Head of caudate nucleus (tissue), 42 donors: ENCODE results near the gene ATF5.
"Not testable (repeated sequence)": the region's sequence is repeated elsewhere in the genome, so short reads cannot be mapped to it uniquely, and the experiment has no call there.

Experiments
- DNase-seq, 42 donors: peaks; one replicate each; pipeline versions ENCODE4 v3.0.0 to v3.0.0-alpha.2; 2020 to 2021; ENCODE audit warnings: mixed read lengths in 7 of 42
- intact Hi-C: fragments of 100-400 bp; cut with DNase I; formaldehyde crosslinking; loops from one replicate; pipeline ENCODE4 v1.15.0; 2022

The ATF5 gene

DNA sequence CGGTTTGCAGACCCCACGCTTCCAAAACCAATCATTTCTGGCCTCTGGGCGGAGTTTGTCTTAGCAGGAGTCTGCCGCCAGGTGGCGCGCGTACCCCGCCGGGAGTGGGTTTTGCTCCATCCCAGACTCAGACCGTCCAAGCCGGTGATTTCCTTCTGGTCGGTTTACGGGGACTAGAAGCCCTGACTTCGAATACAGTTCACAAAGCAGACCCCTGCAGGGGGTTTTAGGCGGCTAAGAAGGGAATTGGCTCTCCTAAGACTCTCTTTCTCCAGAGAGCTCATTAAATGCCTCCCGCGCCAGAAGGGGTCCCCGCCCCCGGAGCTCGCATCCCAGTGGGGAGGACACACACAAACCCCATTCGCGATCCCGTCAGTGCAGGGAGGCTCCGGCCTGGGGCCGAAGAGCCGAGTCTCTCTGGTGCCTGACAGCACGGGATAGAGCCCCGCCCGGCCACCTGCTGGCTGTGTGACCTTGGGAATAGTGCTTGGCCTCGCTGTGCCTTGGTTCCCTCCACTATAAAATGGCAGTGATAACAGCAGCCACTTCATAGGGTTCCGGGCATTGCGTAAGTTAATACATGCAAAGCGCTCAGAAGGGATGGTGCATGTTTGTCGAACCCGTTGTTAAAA is 8.9 kb downstream of the ATF5 start:
- intact Hi-C loops, result loop anchor here (2.0 kb wide), 1 partner anchor 43 kb away; no protein-coding TSS in a partner anchor
- DNase-seq, result peak; percentile 57 to 93 (median 82)

DNA sequence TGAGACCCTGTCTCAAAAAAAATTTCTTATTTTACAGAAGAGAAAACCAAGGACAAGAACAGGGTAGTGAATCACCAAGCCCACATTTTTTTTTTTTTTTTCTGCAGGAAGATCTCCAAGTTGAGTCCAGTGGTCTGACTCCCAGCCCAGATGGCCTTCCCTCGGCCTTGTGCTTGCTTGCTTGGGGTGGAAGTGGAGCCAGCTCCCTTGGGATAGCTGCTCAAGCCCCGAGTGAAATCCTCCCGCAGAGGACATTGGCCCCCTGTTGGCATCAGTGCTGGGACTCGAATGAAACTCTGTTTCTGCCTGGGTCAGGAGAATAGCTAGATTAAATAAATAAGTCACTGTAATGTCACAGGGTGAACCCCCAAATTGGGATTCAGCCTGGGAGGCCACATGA is 9.7 kb downstream of the ATF5 start:
- intact Hi-C loops, result no loop called here
- no peak for DNase-seq

DNA sequence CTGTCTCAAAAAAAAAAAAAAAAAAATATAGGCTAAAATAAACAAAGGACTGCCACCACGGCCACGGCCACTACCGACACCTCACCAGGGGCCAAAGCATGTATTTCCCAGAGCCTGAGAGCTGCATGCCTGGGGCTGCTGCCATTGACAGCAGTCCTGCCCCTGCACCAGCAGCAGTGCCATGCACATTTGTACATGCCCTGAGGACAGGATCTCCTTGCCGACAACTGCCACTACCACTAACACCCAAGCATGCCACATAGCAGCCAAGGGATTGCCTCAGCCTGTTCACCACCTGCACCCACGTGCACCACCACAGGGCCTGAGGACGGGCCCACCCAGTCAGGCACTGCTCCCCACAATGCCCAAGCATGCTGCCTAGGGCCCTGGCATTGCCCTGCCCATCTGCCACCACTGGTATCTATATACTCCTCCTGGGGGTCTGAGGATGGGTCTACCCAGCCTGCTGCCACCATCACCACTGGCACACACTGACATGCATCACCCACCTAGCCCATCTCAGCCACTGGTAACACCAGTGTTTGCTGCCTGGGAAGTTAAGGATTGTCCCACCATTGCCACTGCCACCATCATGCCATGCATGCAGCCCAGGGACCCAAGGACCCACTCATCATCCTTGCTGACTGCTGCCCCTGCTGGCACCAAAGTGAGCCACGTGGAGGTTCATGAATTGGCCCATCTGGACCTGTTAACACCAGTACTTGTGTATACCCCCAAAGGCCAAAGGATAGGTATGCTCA is 10.9 kb downstream of the ATF5 start:
- intact Hi-C loops, result no loop called here
- DNase-seq, result no peak

DNA sequence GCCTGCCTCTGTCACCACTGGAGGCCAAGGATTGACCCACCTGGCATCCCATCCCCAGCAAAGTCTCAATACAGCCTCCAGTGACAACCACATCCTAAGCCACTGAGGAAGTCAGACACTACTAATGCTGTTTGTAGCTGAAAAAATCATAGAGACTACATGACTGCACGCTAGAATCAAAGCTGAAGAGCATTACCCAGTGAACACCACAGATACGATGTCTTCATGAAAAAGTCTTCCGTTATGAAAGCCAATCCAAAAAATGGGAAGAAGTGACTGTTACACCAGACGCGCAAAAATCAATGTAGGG is 11.4 kb downstream of the ATF5 start:
- no peak for DNase-seq
- intact Hi-C loops, result no loop called here

DNA sequence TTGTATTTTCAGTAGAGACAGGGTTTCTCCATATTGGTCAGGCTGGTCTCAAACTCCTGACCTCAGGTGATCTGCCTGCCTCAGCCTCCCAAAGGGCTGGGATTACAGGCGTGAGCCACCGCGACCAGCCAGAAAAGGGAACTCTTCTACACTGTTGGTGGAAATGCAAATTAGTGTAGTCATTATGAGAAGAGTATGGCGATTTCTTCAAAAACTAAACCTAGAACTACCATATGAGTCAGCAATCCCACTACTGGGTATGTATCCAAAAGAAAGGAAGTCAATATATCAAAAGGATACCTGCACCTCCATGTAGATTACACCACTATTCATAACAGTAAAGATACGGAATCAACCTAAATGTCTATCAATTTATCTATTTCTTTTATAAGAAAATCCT is 15.6 kb downstream of the ATF5 start:
- peak in 1 of 42 donors; percentile 25 for DNase-seq
- intact Hi-C loops, result not testable (repeated sequence)

DNA sequence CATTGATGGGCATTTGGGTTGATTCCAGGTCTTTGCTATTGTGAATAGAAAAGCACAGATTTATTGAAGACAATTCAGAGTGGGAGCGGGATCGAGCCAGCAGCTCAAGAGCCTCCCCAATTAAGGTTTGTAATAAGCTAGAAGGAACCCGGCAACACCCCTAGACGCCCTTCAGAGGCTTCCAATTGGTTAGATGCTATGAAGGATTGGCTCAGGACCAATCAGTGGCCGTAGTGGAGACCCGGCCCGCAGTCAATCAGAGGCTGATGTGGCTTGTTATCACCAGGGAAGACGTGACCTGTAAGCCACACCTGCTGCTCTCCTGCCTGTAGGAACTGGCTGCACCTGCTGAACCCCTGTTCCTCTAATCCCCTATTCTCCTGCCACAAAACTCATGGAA is 17.4 kb downstream of the ATF5 start:
- intact Hi-C loops, result no loop called here
- peak in 1 of 42 donors; percentile 12 for DNase-seq

DNA sequence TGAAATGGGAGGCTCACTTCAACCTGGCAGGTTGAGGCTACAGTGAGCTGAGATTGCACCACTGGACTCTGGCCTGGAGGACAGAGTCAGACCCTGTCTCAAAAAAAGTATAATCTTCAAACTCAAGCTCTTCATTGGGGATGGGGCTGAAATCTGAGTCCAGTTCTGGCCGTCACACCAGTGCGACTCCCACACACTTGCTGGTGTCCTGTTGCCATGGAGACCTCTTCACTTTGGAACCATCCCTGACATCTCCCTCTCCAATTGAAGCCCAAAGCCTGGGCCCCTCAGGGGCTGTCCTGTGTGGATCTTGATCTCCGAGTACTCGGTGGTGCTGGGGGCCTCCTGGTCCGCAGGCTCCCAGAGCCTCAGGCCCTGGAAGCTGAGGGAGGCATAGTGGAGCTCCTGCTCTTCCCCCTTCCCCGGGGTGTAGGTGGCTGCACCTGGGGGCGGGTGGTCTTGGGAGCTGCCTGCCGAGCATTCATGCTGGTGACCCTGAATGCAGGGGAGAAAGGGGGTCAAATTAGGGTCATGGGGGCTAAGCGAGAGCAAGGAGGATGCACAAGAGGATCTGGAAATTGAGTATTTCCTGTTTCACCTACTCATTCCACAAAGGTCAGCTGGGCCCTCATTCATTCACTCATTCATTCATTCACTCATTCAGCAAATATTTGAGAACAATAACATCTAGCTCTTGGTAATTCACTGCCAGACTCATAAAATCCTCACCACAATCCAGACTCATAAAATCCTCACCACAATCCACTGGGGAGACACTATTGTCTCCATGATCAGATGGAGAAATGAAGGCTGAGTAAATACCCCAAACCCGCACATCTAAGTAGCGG is 21.0 kb downstream of the ATF5 start:
- intact Hi-C loops, result no loop called here

DNA sequence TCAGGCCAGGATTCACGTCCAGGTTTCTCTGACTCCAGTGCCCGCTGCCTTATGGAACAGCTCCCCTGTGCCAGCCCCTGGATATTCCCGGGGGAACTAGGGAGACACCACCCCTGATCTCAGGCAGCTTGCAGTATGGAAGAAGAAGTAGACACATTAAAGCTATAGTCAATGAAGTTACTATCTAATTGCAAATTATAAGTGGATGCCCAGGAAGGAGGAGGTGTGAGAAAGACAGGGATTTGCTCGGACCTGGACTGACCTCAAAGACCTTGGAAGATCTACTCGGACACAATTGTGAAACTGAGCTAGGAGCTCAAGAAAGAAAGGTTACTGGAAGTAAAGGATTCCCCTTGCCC is 21.6 kb downstream of the ATF5 start:
- DNase-seq, result no peak
- intact Hi-C loops, result no loop called here

More for the DNA sequence above, 21.0 kb downstream of the ATF5 start:
- DNase-seq, result no peak

DNA sequence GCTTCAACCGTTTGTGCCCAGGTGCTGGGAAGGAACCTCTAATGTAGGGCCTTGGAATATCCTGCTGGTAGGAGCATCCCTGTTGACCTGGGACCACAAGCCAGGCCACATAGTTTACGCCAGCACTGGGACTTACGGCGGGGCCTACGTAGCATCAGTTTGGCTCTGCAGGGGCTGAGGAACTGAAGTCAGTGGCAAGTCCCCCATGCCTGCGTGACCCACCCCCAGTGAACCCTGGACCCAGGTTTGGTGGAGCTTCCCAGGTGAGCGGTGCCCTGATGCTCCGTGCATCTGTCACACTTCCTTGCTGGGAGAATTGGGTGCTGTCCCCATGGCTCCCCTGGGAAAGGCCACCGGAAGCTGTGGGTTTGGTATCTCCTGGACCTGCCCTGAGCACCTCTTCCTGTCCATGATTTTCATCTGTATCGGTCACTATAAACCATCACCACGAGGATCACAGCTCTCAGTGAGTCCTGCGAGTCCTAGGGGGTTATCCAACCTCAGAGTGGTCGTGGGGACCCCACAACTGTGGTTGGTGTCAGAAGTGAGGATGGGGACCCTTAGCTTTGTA is 22.0 kb downstream of the ATF5 start:
- DNase-seq, result peak in 1 of 42 donors; percentile 16
- intact Hi-C loops, result no loop called here

DNA sequence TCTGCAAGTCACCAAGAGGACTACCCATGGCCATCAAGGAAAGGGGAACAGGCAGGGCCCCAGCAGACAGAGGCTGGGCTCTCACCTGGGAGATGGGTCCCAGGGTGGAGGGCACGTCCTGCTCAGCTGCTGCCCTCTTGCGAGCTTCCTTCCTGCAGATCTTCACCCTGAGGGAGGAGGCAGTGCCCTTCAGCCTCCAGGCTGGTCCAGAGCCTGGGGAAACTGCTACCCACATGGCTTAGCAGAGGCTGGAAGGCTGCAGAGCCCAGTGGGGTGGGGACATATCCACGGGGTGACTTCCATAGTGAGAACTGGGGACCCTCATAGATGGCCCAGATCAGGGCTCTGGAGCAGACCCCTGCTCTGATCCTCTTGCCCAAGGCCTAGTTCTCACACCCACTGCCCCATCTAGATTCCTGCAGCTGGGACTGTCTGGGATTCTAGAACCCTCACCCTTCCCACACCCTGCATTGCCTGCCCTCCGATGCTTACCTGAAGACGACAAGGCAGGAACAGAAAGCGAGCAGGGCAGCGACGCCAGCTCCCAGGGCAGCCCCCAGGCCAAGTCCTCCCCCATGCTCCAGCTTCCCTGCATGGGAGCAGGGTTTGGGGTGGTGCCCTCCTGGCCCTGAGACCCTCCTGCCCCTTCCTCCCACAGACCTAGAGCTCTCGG is 22.9 kb downstream of the ATF5 start:
- intact Hi-C loops, result no loop called here
- DNase-seq, result peak in 1 of 42 donors; percentile 18

DNA sequence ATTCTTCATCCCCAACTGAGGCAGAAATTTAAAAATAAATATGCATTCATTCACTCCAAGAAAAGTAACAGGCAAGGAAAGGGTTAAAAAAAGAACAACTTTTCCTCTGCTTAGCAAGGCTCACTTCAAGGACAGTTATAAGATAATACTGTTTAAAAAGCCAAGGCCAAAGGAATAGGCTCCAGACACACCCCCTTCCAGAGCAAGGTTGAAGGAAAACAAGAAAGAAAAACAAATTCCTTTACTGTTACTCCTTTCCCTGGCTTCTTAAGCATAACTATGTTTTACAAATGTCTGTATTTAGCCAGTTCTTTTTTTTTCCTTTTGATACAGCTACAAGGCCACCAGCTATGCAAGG is 23.5 kb downstream of the ATF5 start:
- intact Hi-C loops, result no loop called here
- no peak for DNase-seq

DNA sequence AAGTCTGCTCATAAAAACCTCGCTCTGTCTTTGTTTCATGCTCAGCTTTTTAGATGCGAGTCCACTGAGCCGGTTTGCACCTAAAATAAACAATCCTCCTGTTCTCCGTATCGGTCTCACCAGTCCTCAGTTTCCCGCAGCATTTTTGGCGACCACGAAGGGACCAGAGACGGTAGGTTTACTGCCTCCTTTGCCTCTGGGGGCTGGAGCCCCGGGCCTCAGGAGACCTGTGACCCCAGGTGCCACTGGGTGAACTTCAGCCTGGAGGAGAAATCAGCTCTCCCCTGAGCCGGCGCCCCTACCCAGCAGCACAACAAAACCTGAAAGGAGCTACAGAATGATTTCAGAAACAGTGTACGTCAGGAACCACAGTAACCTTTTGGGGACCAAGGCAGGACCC is 23.9 kb downstream of the ATF5 start:
- intact Hi-C loops, result no loop called here
- DNase-seq, result peak in 1 of 42 donors; percentile 26

DNA sequence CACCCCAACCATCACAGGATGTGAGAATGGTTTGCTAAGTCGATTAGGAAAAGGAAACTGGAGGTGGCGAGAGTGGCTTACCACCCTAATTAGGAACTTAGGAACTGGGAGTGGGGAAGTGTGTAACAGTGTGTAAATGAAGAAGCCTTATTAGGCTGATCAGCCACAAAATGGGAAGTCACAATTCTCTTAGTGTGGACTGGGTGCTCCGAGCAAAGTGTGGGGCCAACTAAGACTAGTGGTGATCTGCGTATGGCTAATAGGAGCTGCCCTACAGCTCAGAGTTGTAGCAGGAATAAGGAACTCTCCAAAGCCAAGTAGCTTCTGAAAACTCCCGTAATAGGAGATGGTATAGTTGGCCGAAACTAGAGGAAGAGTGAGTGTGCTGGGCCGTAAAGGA is 24.4 kb downstream of the ATF5 start:
- intact Hi-C loops, result no loop called here
- peak in 2 of 42 donors; percentile 3 to 25 for DNase-seq

DNA sequence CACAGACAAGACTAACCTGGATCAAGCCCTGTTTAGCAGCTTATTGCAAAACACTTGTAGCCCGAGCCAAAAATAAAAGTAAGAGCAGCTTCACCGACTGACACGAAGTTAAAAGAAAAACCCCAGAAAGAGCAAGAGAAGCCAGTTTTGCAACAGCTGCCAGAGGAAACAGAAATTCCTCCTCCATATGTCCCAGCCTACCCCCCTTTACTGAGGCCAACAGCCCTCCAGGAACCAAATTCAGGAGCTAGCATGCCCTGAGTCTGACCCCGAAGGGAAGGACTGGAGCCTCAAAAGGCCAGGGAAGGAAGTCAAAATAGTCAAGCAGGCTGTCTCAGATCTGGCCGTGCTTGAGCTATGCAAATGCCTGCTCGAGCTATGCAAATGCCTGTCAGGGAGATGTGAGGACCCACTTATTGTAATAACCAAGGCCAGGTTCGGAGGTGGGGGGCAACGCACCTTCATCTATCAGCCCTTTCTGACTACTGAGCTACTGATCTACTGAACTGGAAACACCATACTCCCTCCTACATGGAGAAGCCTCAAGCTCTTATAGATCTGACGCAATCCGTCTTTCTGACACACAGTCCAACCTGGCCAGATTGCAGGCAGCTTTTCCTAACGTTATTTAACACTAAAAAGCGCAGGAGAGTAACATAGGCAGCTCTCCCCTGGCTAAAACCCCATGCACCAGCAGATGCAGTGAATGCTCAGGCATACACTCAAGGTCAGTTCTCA is 25.3 kb downstream of the ATF5 start:
- intact Hi-C loops, result no loop called here
- DNase-seq, result peak in 1 of 42 donors; percentile 24

DNA sequence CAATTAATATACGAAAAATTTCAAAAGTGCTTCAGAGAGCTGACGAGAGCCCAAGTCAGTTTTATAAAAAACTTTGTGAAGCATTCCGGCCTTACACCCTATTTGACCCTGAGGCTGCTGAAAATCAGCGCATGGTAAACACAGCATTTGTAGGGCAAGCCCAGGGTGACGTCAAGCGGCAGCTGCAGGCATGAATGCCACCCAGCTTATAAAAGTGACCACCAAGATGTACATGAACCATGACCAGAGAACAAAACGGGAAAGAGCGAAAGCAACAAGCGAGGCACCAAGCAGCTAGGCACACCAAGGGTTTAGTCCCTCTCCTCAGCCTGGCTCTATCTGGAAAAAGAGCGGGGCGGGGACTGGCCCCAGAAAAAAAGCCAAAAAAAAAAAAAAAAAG is 25.9 kb downstream of the ATF5 start:
- peak in 1 of 42 donors; percentile 13 for DNase-seq
- intact Hi-C loops, result no loop called here

DNA sequence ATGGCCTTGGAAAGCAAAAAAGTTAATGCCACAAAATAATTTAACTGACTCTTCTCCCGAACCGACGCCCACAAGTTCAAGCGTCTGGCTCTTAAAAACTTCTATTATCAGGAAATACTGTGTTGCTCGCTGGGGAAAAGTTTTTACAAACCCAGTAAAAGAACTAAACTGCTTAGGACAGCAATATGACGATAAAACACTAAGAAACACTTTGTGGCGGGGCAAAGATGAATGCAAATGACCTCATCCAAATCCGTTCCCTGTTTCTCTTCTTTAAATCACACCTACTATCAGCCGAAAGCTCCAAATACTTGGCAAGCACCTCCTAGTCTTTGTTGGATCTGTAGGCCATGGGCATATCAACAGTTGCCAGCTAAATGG is 27.1 kb downstream of the ATF5 start:
- intact Hi-C loops, result no loop called here

DNA sequence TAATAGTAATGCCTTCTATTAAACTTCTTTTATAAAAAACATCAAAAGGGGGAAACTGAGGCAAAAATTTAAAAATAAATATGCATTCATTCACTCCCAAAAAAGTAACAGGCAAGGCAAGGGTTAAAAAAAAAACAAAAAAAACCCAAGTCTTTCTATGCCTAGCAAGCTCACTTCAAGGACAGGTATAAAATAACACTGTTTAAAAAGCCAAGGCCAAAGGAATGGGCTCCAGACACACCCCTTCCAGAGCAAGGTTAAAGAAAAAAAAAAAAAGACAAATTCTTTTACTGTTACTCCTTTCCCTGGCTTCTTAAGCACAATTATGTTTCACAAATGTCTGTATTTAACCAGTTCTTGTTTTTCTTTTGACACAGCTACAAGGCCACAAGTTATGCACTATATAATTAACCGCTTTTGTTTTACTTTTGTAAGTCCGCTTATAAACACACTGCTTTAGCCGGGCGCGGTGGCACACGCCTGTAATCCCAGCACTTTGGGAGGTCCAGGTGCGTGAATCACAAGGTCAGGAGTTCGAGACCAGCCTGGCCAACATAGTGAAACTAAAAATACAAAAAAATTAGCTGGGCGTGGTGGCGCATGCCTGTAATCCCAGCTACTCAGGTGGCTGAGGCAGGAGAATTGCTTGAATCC is 28.4 kb downstream of the ATF5 start:
- no peak for DNase-seq
- intact Hi-C loops, result no loop called here

More for the DNA sequence above, 27.1 kb downstream of the ATF5 start:
- no peak for DNase-seq

DNA sequence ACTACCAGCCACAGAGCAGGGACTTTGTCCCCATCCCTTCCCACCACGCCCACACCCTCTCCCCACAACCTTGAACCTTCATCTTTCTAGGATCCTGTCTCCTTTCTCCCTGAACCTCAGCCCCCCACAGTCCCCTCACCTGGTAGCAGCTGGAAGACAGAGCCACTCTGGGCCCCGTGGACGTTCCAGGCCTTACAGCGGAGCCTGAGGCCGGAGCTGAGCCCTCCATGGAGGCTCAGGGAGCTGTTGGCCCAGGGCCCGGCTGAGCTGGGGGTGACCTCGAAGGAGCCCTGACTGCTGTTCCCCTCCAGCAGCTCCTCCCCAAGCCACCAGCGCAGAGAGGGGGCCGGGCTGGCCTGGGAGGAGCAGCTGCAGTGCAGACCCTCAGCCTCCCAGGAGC is 29.1 kb downstream of the ATF5 start:
- DNase-seq, intact Hi-C loops: not testable (repeated sequence)
